MCF 10A (cell line): ENCODE results near the gene RRAD. TPM values are rescaled to one million over a fixed set of nuclear protein-coding genes. Genes with fewer than 3 reads are reported as not detected.
"Not testable (repeated sequence)": the region's sequence is repeated elsewhere in the genome, so short reads cannot be mapped to it uniquely, and the experiment has no call there.

Source experiments
- BruUV-seq: library from RNA; stranded (reverse); fragments of 400-500 nt; replicated peaks from 2 replicates; lab custom pipeline; 2021; lab: Mats Ljungman, UMichigan
- CTCF ChIA-PET: fragments of 300-600 bp; sonication (Branson Sonifier 250); formaldehyde crosslinking; extraction: SDS; loops from one replicate; lab custom pipeline; 2021; ENCODE audit warnings: antibody characterized with exemption, inconsistent platforms; lab: Yijun Ruan, JAX
- POLR2A ChIA-PET: fragments of 300-600, 350-650 bp; sonication (Branson Sonifier 250); formaldehyde crosslinking; extraction: SDS; loops from one replicate; lab custom pipeline; 2020; ENCODE audit warnings: antibody characterized with exemption, inconsistent platforms; lab: Yijun Ruan, JAX
- DNase-seq: peaks from one replicate; pipeline ENCODE4 v3.0.0-alpha.2; 2018; ENCODE audit not compliant: unreplicated experiment
- H3K27ac Mint-ChIP-seq: one replicate; pipeline ENCODE4 v1.8.0; 2022; ENCODE audit warnings: mild to moderate bottlenecking, low read depth, mixed read lengths; ENCODE audit not compliant: unreplicated experiment
- H3K27me3 Mint-ChIP-seq: one replicate; pipeline ENCODE4 v1.8.0; 2022; ENCODE audit warnings: mixed read lengths; ENCODE audit not compliant: insufficient read depth, unreplicated experiment
- H3K36me3 Mint-ChIP-seq: one replicate; pipeline ENCODE4 v1.8.0; 2022; ENCODE audit warnings: mild to moderate bottlenecking, moderate library complexity, mixed read lengths; ENCODE audit not compliant: insufficient read depth, unreplicated experiment
- H3K4me1 Mint-ChIP-seq: one replicate; pipeline ENCODE4 v1.8.0; 2022; ENCODE audit warnings: mixed read lengths; ENCODE audit not compliant: insufficient read depth, unreplicated experiment
- H3K4me3 Mint-ChIP-seq: one replicate; pipeline ENCODE4 v1.8.0; 2022; ENCODE audit warnings: mild to moderate bottlenecking, moderate library complexity, mixed read lengths; ENCODE audit not compliant: unreplicated experiment
- H3K9me3 Mint-ChIP-seq: one replicate; pipeline ENCODE4 v1.8.0; 2022; ENCODE audit warnings: mixed read lengths; ENCODE audit not compliant: unreplicated experiment
- CTCF ChIP-seq: fragments of 200-600 bp; IDR thresholded peaks from one replicate; pipeline ENCODE4 v1.8.0; 2022; ENCODE audit warnings: antibody characterized with exemption, mild to moderate bottlenecking; ENCODE audit not compliant: unreplicated experiment
- intact Hi-C: fragments of 100-400 bp; cut with micrococcal nuclease; formaldehyde crosslinking; loops from 2 replicates; pipeline ENCODE4 v1.14.1; 2022
- total RNA-seq: library from RNA; stranded (reverse); gene quantifications from 2 replicates; pipeline ENCODE4 v1.2.3, GENCODE V29; 2022

Gene RRAD
- total RNA-seq, 1 experiment from 2014 or later: not detected

- CTCF ChIA-PET: interaction anchor here (0.7 to 1.9 kb wide), 3 partner anchors 11 to 87 kb away, joined by 5 to 10 read pairs (median 6); no protein-coding TSS in a partner anchor
Observed at GRCh38 chr16:66935314-66936011, 10.1 kb upstream of the RRAD start, which contains the start of gene CES2. Gene CES2 (plus strand): TSS chr16:66935516. CDS start chr16:66935636, 120 bp downstream.

DNA sequence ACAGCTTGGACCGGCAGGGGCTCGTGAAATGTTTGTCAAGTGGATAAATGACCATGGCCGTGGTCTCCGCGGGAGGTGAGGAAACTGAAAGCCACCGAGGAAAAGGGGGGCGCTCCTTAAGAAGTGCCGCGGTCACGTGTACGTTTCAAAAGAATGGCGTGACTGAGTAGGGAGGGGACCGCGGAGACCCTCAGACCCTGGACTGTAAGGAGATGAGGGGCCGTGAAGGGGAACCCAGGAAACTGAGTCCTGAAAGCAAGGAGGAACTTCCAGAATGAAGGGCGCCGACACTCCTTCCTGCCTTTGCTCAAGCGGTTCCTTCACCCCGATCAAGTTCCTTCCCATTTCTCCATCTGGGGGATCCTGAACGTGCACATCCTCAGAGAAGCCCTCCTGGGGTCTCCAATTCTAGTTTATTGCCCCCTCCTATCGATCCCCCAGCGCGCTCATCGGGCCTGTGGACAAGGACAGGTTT is 9.5 kb upstream of the RRAD start:
- CTCF ChIA-PET: interaction anchor here (5.5 kb wide), 1 partner anchor 41 kb away, joined by 58 read pairs; no protein-coding TSS in a partner anchor
- Mint-ChIP-seq H3K4me1 (peaks cover 31% of the 10 kb centered on the region), H3K27ac (peak overlapping the region; percentile 94), H3K4me3 (peak overlapping the region; percentile 97), H3K36me3 (peaks cover 47% of the 10 kb centered on the region)
- intact Hi-C loops: loop anchor here (1.0 kb wide), 1 partner anchor 40 kb away; no protein-coding TSS in a partner anchor
- H3K9me3 Mint-ChIP-seq, H3K27me3 Mint-ChIP-seq, DNase-seq: not testable (repeated sequence)
- TSS peak; percentile 63 for BruUV-seq
- POLR2A ChIA-PET: interaction anchor here (0.7 to 2.8 kb wide), 8 partner anchors 12 to 312 kb away, joined by 3 to 48 read pairs (median 6); partner anchors contain the start of genes CDH16, FHOD1 and PDP2

More at GRCh38 chr16:66935314-66936011, 10.1 kb upstream of the RRAD start, which contains the start of gene CES2:
- POLR2A ChIA-PET: interaction anchor here (0.7 to 1.6 kb wide), 9 partner anchors 8 to 311 kb away, joined by 3 to 8 read pairs (median 4); partner anchors contain the start of genes CDH16, FHOD1 and PDP2
- BruUV-seq: no TSS peak
- H3K4me1 Mint-ChIP-seq: peaks cover 31% of the 10 kb centered on the region
- no peaks in the 10 kb centered on the region for H3K27me3 Mint-ChIP-seq
- TF ChIP-seq CTCF: no peak
- DNase-seq: peak; percentile 84
- H3K36me3 Mint-ChIP-seq: peaks cover 47% of the 10 kb centered on the region
- no peaks in the 10 kb centered on the region for H3K9me3 Mint-ChIP-seq
- H3K4me3 Mint-ChIP-seq: peak within 1 kb of the TSS; percentile 97
- intact Hi-C loops: loop anchor here (1.0 kb wide), 1 partner anchor 40 kb away; no protein-coding TSS in a partner anchor
- H3K27ac Mint-ChIP-seq: peak within 1 kb of the TSS; percentile 94

GRCh38 chr16:66934138-66934838 is 9.0 kb upstream of the RRAD start, which contains the start of gene CIAO2B:
Gene CIAO2B (minus strand): TSS chr16:66934402. CDS start chr16:66934364, 38 bp downstream.
- BruUV-seq: TSS peak; percentile 44
- Mint-ChIP-seq H3K4me3 (peak within 1 kb of the TSS; percentile 97), H3K9me3 (no peaks in the 10 kb centered on the region), H3K36me3 (peaks cover 42% of the 10 kb centered on the region), H3K27me3 (no peaks in the 10 kb centered on the region), H3K4me1 (peaks cover 31% of the 10 kb centered on the region), H3K27ac (peak within 1 kb of the TSS; percentile 94)
- peak; percentile 82 for DNase-seq
- intact Hi-C loops: no loop called here
- TF ChIP-seq CTCF: no peak
- POLR2A ChIA-PET: interaction anchor here (0.7 to 2.8 kb wide), 11 partner anchors 10 to 313 kb away, joined by 3 to 48 read pairs (median 5); partner anchors contain the start of genes CDH16, FHOD1 and PDP2
- CTCF ChIA-PET: interaction anchor here (0.6 to 5.5 kb wide), 4 partner anchors 15 to 580 kb away, joined by 3 to 58 read pairs (median 3); no protein-coding TSS in a partner anchor

- Mint-ChIP-seq H3K27me3 (no peaks in the 10 kb centered on the region), H3K4me1 (peaks cover 36% of the 10 kb centered on the region), H3K4me3 (peak overlapping the region; percentile 97), H3K9me3 (no peaks in the 10 kb centered on the region), H3K27ac (peak overlapping the region; percentile 94), H3K36me3 (peaks cover 37% of the 10 kb centered on the region)
- ChIA-PET CTCF (interaction anchor here (1.2 to 5.5 kb wide), 3 partner anchors 16 to 39 kb away, joined by 3 to 58 read pairs (median 3); no protein-coding TSS in a partner anchor), POLR2A (interaction anchor here (0.8 to 2.8 kb wide), 8 partner anchors 10 to 170 kb away, joined by 3 to 48 read pairs (median 3); partner anchors contain the start of genes CES4A and PDP2)
- DNase-seq: peak; percentile 38
- intact Hi-C loops: no loop called here
- no peak for TF ChIP-seq CTCF
- TSS peak; percentile 36 for BruUV-seq
Observed at GRCh38 chr16:66933776-66934137, 8.4 kb upstream of the RRAD start.
